Measurements from ENCODE around the gene MYH7B. TPM values are rescaled to one million over a fixed set of nuclear protein-coding genes. Genes with fewer than 3 reads are reported as not detected.

The MYH7B gene
- total RNA-seq, 3 donors from 2014 or later, result 0.66 to 1.1 (median 0.73) TPM

GRCh38 chr20:34931771-34932170, 23.9 kb upstream of the MYH7B start:
- Histone ChIP-seq H3K4me3 (no peak overlapping the region), H3K27me3 (no peaks in the 10 kb centered on the region), H3K36me3 (no peaks in the 10 kb centered on the region), H3K4me1 (no peaks in the 10 kb centered on the region), H3K27ac (no peak overlapping the region), H3K9me3 (no peaks in the 10 kb centered on the region)
- intact Hi-C loops (cut with DNase I; ENCODE audit: low total_unique reads), result no loop called here
- no peak for DNase-seq (ENCODE audit: low spot score in 2 of 2)
- no peak for TF ChIP-seq POLR2AphosphoS5 (IDR thresholded peaks at IDR 0.05)
- TF ChIP-seq POLR2A (IDR thresholded peaks at IDR 0.05), result no peak
- no peak for TF ChIP-seq CTCF (IDR thresholded peaks at IDR 0.05)

- Histone ChIP-seq H3K9me3 (no peaks in the 10 kb centered on the region), H3K27me3 (no peaks in the 10 kb centered on the region), H3K27ac (peak overlapping the region; percentile 75 to 76), H3K4me1 (peaks cover 0 to 8% of the 10 kb centered on the region in 2 donors), H3K4me3 (no peak overlapping the region), H3K36me3 (no peaks in the 10 kb centered on the region)
- peak in 1 of 2 donors; percentile 55 for DNase-seq (ENCODE audit: low spot score in 2 of 2)
- TF ChIP-seq POLR2A (IDR thresholded peaks at IDR 0.05) (no peak), POLR2AphosphoS5 (IDR thresholded peaks at IDR 0.05) (no peak), CTCF (IDR thresholded peaks at IDR 0.05) (no peak)
- intact Hi-C loops (cut with DNase I; ENCODE audit: low total_unique reads), result no loop called here
Observed at GRCh38 chr20:34938466-34939163, 17.1 kb upstream of the MYH7B start.

GRCh38 chr20:34940081-34940481, 15.6 kb upstream of the MYH7B start:
- H3K27ac ChIP-seq, result no peak overlapping the region
- no peaks in the 10 kb centered on the region for H3K36me3 ChIP-seq
- intact Hi-C loops (cut with DNase I; ENCODE audit: low total_unique reads), result no loop called here
- H3K4me1 ChIP-seq, result peaks cover 0 to 8% of the 10 kb centered on the region in 2 donors
- H3K9me3 ChIP-seq, result no peaks in the 10 kb centered on the region
- TF ChIP-seq POLR2A (IDR thresholded peaks at IDR 0.05) (no peak), POLR2AphosphoS5 (IDR thresholded peaks at IDR 0.05) (no peak), CTCF (IDR thresholded peaks at IDR 0.05) (no peak)
- H3K27me3 ChIP-seq, result no peaks in the 10 kb centered on the region
- no peak overlapping the region for H3K4me3 ChIP-seq
- DNase-seq (ENCODE audit: low spot score in 2 of 2), result no peak

- H3K4me3 ChIP-seq, result no peak overlapping the region
- DNase-seq (ENCODE audit: low spot score in 2 of 2), result no peak
- no peaks in the 10 kb centered on the region for H3K27me3 ChIP-seq
- no peaks in the 10 kb centered on the region for H3K9me3 ChIP-seq
- H3K36me3 ChIP-seq, result no peaks in the 10 kb centered on the region
- no peak overlapping the region for H3K27ac ChIP-seq
- intact Hi-C loops (cut with DNase I; ENCODE audit: low total_unique reads), result no loop called here
- no peak for TF ChIP-seq POLR2A (IDR thresholded peaks at IDR 0.05)
- TF ChIP-seq CTCF (IDR thresholded peaks at IDR 0.05), result no peak
- TF ChIP-seq POLR2AphosphoS5 (IDR thresholded peaks at IDR 0.05), result no peak
- peaks cover 0 to 8% of the 10 kb centered on the region in 2 donors for H3K4me1 ChIP-seq
Observed at GRCh38 chr20:34941226-34941625, 14.4 kb upstream of the MYH7B start.

- DNase-seq (ENCODE audit: low spot score in 2 of 2), result no peak
- no peaks in the 10 kb centered on the region for H3K36me3 ChIP-seq
Observed at GRCh38 chr20:34942301-34942700, 13.4 kb upstream of the MYH7B start.

More at GRCh38 chr20:34942301-34942700, 13.4 kb upstream of the MYH7B start:
- H3K27me3 ChIP-seq, result no peaks in the 10 kb centered on the region
- intact Hi-C loops (cut with DNase I; ENCODE audit: low total_unique reads), result no loop called here
- H3K27ac ChIP-seq, result no peak overlapping the region
- H3K9me3 ChIP-seq, result no peaks in the 10 kb centered on the region
- no peak overlapping the region for H3K4me3 ChIP-seq
- H3K4me1 ChIP-seq, result peaks cover 0 to 8% of the 10 kb centered on the region in 2 donors
- TF ChIP-seq CTCF (IDR thresholded peaks at IDR 0.05) (no peak), POLR2A (IDR thresholded peaks at IDR 0.05) (no peak), POLR2AphosphoS5 (IDR thresholded peaks at IDR 0.05) (no peak)
